ENCODE data around the gene ABCB4.

GRCh38 chr7:87475359-87476178, at the start of gene ABCB4:
- no peak for TF ChIP-seq CTCF (IDR thresholded peaks at IDR 0.05; ENCODE audit: low read depth, low read length, poor library complexity, severe bottlenecking)
- TF ChIP-seq EZH2phosphoT487 (IDR thresholded peaks at IDR 0.05; ENCODE audit: borderline replicate concordance, low read length), result no peak

Data from DOHH2 (cell line).